ENCODE data around the gene SPNS2. TPM values are rescaled to one million over a fixed set of nuclear protein-coding genes. Genes with fewer than 3 reads are reported as not detected.

The SPNS2 gene, protein sequence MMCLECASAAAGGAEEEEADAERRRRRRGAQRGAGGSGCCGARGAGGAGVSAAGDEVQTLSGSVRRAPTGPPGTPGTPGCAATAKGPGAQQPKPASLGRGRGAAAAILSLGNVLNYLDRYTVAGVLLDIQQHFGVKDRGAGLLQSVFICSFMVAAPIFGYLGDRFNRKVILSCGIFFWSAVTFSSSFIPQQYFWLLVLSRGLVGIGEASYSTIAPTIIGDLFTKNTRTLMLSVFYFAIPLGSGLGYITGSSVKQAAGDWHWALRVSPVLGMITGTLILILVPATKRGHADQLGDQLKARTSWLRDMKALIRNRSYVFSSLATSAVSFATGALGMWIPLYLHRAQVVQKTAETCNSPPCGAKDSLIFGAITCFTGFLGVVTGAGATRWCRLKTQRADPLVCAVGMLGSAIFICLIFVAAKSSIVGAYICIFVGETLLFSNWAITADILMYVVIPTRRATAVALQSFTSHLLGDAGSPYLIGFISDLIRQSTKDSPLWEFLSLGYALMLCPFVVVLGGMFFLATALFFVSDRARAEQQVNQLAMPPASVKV
- total RNA-seq: 22.2 and 106 TPM in 2 replicates

DNA sequence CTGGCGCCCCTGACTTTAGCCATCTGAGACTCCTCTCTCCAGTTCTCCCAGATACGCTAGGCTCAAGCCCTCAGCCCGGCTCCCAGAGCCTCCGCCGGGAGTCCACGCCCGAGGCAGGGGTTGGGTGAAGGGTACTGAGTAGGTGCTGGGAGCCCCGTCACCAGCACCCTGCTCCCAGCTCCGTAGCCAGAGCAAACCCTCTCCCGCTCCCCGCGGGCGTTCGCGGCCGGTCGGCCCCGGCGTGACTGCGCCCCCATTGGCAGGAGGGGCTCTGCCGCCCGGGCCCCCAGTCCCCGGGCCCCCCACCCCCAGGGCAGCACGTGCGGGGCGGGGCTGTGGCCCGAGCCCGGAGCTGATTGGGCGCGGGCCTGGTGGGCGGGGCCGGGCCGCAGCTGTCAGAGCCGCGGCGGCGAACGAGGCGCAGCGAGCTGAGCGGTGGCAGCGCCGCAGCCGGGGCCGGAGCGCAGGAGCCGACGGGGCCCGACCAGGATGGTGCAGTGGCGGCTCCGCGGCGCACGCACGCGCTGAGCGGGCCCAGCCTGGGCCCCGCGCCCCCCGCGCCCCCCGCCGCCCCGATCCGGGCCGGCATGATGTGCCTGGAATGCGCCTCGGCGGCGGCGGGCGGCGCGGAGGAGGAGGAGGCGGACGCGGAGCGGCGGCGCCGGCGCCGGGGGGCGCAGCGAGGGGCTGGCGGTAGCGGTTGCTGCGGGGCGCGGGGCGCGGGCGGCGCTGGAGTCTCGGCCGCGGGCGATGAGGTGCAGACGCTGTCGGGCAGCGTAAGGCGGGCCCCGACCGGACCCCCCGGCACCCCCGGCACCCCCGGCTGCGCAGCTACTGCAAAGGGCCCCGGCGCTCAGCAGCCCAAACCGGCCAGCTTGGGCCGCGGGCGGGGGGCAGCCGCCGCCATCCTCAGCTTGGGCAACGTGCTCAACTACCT, at the start of gene SPNS2:
Gene SPNS2 (plus strand): TSS at position 421 of the 937 bp plus-strand sequence. CDS start 167 bp downstream, at position 588.

DNA sequence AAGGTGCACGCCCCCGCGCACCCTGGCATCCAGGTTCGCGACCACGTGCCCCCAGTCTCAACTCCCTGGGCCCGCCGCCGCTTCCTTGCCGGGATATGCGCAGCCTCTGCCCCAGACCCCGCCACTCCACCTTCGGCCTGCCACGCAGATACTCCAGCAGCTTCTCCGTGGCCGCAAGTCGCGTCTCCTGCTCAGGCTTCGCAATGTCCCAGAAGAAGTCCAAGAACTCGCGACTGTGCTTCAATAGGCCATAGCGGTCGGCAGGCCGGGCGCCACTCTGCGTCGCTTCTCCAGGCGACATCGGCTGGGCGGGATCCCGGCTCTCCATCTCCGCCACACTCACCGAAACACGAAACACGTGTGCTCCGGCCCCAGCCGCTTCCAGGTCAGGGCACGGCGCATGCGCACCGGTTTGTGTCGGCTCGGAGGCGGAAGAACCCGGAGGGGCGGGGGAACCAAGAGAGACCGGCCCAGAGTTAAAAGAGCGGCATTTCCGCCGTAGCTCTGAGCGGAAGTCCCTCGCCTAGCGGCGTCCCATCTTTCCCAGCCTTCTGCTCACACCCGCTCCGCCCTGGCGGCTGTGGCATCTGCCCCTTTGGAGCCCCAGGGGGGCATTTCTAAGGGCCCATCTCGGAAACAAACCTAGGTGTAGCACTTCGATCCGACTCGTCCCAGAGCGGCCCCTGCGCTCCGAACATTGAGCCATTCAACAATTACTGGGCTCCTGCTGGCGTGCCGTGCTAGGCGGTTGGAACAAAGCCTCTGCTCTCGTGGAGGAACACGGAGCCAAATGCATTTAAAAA, 56.5 kb downstream of the SPNS2 start, which contains the start of gene MYBBP1A:
Gene MYBBP1A (minus strand): TSS at position 388 of the 803 bp plus-strand sequence. CDS start 60 bp downstream, at position 328.

DNA sequence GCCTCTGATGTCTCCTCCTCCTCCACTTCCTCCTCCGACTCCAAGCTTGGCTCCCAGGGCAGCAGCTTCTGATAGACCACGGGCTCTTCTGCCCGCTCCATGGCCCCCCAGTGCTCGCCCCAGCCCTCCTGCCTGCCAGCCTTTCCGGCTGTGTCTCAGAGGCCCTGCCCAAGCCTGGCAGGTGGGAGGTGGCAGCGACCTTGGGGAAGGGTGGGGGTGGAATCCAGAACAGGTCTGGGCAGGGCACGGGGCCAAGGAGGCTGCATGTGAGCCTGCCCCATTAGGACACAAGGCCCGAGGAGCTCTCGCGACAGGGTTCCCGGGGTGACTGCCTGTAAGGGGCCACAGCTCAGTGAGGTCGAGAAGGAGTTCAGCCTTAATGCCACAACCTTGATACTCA, 61.7 kb downstream of the SPNS2 start, which contains the start of gene GGT6:
Gene GGT6 (minus strand): TSS at position 157 of the 400 bp plus-strand sequence. CDS start 56 bp downstream, at position 101.

DNA sequence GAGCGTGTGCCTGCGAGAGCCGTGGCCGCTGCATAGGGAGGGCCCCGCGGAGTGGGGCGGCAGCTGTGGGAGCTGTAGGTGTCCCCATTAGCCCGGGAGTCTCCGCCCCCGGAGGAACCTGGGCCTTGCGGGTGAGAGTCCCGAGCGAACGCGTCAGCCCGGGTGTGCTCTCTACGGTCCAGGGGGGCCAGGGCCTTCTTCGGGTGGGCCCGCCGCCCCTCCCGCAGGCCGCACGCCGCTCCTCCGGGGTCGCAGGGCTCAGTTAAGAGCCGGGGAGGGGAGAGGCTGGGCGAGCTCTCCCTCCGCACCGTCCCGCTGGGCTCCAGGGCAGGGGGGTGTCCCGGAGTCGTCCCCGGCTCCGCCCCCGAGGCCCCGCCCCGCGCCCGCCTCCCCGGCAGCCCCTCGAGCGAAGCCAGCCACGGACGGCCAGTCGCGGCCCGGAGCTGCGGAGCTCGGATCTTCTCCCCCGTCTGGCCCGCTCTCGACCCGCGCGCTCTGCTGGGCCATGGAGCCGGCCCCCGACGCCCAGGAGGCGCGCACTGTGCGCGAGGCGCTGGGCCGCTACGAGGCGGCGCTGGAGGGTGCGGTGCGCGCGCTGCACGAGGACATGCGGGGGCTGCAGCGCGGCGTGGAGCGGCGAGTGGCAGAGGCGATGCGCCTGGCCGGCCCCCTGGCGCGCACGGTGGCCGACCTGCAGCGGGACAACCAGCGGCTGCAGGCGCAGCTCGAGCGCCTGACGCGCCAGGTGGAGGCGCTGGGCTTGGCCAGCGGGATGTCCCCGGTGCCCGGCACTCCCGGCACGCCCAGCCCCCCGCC, 85.6 kb downstream of the SPNS2 start, which contains the start of gene SMTNL2:
Gene SMTNL2 (plus strand): TSS at position 429 of the 816 bp plus-strand sequence. CDS start 77 bp downstream, at position 506.

Other genes starting within 250 kb of the SPNS2 start
- 18.7 and 25.0 TPM in 2 replicates for gene ANKFY1, start 234.9 kb upstream of the SPNS2 start, total RNA-seq
- 52.7 and 60.0 TPM in 2 replicates for gene UBE2G1, start 132.2 kb upstream of the SPNS2 start, total RNA-seq
- gene SPNS3, start 64.9 kb upstream of the SPNS2 start, total RNA-seq: 0.65 and 2.7 TPM in 2 replicates
- 76.8 and 109 TPM in 2 replicates for gene MYBBP1A, start 56.5 kb downstream of the SPNS2 start, total RNA-seq
- not detected in 2 replicates for gene GGT6, start 61.7 kb downstream of the SPNS2 start, total RNA-seq
- 0.33 and 16.9 TPM in 2 replicates for gene SMTNL2, start 85.6 kb downstream of the SPNS2 start, total RNA-seq
- under 0.01 TPM in 1 of 2 replicates, not detected in the other for gene ALOX15, start 142.8 kb downstream of the SPNS2 start, total RNA-seq
- gene PELP1, start 205.3 kb downstream of the SPNS2 start, total RNA-seq: 51.6 and 56.2 TPM in 2 replicates
- gene ARRB2, start 211.8 kb downstream of the SPNS2 start, total RNA-seq: 9.0 and 10.3 TPM in 2 replicates
- 17.1 and 22.3 TPM in 2 replicates for gene MED11, start 232.5 kb downstream of the SPNS2 start, total RNA-seq
- 0.13 and 0.16 TPM in 2 replicates for gene ZMYND15, start 241.0 kb downstream of the SPNS2 start, total RNA-seq
- gene CXCL16, start 241.0 kb downstream of the SPNS2 start, total RNA-seq: 2.1 and 10.4 TPM in 2 replicates